ENCODE results near the gene SND1. TPM values are rescaled to one million over a fixed set of nuclear protein-coding genes. Genes with fewer than 3 reads are reported as not detected.

SND1 gene
- total and polyA plus RNA-seq, 12 donors: 58.9 to 266 (median 132) TPM

DNA sequence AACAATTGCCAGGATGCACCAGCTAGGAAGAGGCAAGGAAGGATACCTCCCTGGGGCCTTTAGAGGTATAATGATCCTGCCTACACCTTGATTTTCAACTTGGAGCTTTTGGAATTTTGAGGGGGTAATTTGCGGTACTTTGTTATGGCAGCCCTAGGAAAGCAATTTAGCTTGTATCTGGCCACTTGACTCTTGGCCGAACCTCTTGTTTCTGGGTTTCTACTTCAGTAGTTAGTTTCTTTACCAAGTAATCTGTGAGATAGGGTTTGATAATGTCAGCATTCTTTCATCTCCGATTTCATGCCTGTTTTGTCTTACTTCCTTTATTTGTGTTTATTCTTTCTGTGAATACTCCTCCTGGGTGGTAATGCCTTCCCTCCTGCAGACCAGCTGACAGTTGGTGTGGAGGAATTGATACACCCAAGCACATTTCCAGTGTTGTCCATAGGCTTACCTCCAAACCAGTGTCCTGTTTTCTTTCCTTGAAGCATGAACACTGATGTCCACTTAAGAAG is 163.7 kb downstream of the SND1 start:
- WGBS, 4 donors: 89 to 97% (median 93%) methylated on average over 3 of the region's 3 CpGs
- H3K4me1 ChIP-seq (replicated peaks in 1 of 2): peaks cover 12 to 33% of the 10 kb centered on the region in 2 donors
- H3K4me3 ChIP-seq: no peak overlapping the region
- DNase-seq: no peak
- no peaks in the 10 kb centered on the region for H3K36me3 ChIP-seq (replicated peaks in 1 of 2)
- intact Hi-C loops (cut with DNase I): no loop called here
- no peak overlapping the region for H3K27ac ChIP-seq
- no peak for TF ChIP-seq POLR2A (IDR thresholded peaks at IDR 0.05)
- no peak for TF ChIP-seq CTCF (IDR thresholded peaks at IDR 0.05)
- H3K9me3 ChIP-seq (replicated peaks in 1 of 3): no peaks in the 10 kb centered on the region
- no peaks in the 10 kb centered on the region for H3K27me3 ChIP-seq

DNA sequence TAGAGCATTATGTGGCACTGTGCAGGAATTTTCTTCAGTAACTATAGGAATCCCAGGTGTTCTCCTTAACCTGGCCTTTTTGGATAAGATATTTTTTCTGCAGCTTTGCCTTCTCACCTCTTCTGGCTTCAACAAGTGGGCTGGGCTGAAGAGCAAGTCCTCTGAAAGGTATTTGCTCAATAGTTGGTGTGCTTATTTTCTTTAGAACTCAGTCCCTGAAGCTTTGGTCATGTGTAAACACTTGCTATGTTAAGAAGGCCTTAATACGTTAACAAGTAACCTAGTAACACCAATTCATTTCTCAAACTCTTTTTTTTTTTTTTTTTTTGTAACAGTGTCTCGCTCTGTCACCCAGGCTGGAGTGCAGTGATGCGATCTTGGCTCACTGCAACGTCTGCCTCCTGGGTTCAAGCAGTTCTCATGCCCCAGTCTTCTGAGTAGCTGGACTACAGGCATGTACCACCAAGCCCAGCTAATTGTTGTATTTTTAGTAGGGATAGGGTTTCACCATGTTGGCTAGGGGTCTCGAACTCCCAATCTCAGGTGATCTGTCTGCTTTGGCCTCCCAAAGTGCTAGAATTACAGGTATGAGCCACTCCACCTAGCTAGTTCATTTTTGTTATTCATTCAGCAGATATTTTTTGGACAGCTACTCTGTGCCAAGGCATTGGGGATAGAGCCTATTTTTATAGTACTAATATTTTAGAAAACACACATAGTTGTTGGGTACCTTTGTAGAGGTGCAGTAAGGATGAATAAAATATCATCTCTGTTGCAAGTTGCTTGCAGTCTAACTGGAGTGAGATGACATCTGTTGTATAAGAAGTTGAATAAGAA is 164.6 kb downstream of the SND1 start:
- no peak for DNase-seq
- 92 to 98% (median 95%) methylated on average over 5 of the region's 5 CpGs for WGBS, 4 donors
- Histone ChIP-seq H3K36me3 (replicated peaks in 1 of 2) (no peaks in the 10 kb centered on the region), H3K4me3 (no peak overlapping the region), H3K27ac (no peak overlapping the region), H3K27me3 (no peaks in the 10 kb centered on the region), H3K9me3 (replicated peaks in 1 of 3) (no peaks in the 10 kb centered on the region), H3K4me1 (replicated peaks in 1 of 2) (peaks cover 12 to 41% of the 10 kb centered on the region in 2 donors)
- intact Hi-C loops (cut with DNase I): no loop called here
- TF ChIP-seq CTCF (IDR thresholded peaks at IDR 0.05) (no peak), POLR2A (IDR thresholded peaks at IDR 0.05) (no peak)

DNA sequence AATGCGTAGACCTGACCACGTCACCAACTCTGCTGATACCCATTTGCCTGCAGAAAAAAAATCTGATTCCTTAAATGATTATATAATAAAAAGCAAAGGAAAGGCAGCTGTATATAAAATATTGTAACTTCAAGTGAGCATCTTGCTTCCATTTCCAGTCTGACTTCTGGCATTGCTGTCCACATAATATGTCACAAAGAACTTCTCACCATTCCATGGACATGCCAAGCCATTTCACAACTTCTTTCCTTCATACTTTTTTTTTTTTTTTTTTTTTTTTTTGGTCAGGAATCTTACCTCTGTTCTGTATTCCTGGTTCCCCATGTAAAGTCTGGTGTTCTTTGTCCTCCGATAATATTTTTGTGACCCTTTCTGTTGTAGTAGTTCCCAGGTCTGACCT is 165.5 kb downstream of the SND1 start:
- H3K27ac ChIP-seq: no peak overlapping the region
- WGBS, 4 donors: 94 to 98% (median 97%) methylated on average over 3 of the region's 3 CpGs
- TF ChIP-seq POLR2A (IDR thresholded peaks at IDR 0.05): no peak
- H3K9me3 ChIP-seq (replicated peaks in 1 of 3): no peaks in the 10 kb centered on the region
- H3K4me1 ChIP-seq (replicated peaks in 1 of 2): peaks cover 12 to 36% of the 10 kb centered on the region in 2 donors
- H3K27me3 ChIP-seq: no peaks in the 10 kb centered on the region
- intact Hi-C loops (cut with DNase I): no loop called here
- H3K4me3 ChIP-seq: no peak overlapping the region
- H3K36me3 ChIP-seq (replicated peaks in 1 of 2): no peaks in the 10 kb centered on the region
- no peak for DNase-seq

- WGBS, 4 donors: 96 to 100% (median 98%) methylated on average over 2 of the region's 2 CpGs
- H3K27me3 ChIP-seq: no peaks in the 10 kb centered on the region
These were observed 166.3 kb downstream of the SND1 start for GRCh38 chr7:127818306-127818705.

More at GRCh38 chr7:127818306-127818705, 166.3 kb downstream of the SND1 start:
- intact Hi-C loops (cut with DNase I): no loop called here
- Histone ChIP-seq H3K4me1 (replicated peaks in 1 of 2) (peaks cover 12 to 29% of the 10 kb centered on the region in 2 donors), H3K36me3 (replicated peaks in 1 of 2) (no peaks in the 10 kb centered on the region), H3K27ac (no peak overlapping the region), H3K9me3 (replicated peaks in 1 of 3) (no peaks in the 10 kb centered on the region), H3K4me3 (no peak overlapping the region)
- no peak for DNase-seq
- TF ChIP-seq POLR2A (IDR thresholded peaks at IDR 0.05) (no peak), CTCF (IDR thresholded peaks at IDR 0.05) (no peak)
